ENCODE data around the gene NHLRC1. TPM values are rescaled to one million over a fixed set of nuclear protein-coding genes. Genes with fewer than 3 reads are reported as not detected.

The NHLRC1 gene
- polyA plus RNA-seq, 1 of the 3 experiments (the other 2 are of a cell fraction), result 0.15 TPM

- TF ChIP-seq CHD2 (IDR thresholded peaks at IDR 0.05; ENCODE audit: low read length, partially characterized antibody) (no peak), TAF1 (IDR thresholded peaks at IDR 0.05; ENCODE audit: borderline replicate concordance, low read depth, low read length) (no peak; the same call in 1 of the 2 replicates), SMC3 (IDR thresholded peaks at IDR 0.05; ENCODE audit: low read depth, low read length) (no peak), IRF3 (IDR thresholded peaks at IDR 0.05; ENCODE audit: low read depth, low read length) (no peak), RXRA (IDR thresholded peaks at IDR 0.05; ENCODE audit: borderline replicate concordance, low read depth) (no peak), NRF1 (IDR thresholded peaks at IDR 0.05; ENCODE audit: low read depth, low read length) (peak; percentile 75), JUND (IDR thresholded peaks at IDR 0.05) (no peak), CTCF (IDR thresholded peaks at IDR 0.05) (no peak), ZBTB33 (IDR thresholded peaks at IDR 0.05; ENCODE audit: borderline replicate concordance, low read depth) (no peak), TCF12 (IDR thresholded peaks at IDR 0.05) (no peak), GATA2 (CRISPR knock-in tag; IDR thresholded peaks at IDR 0.05) (no peak)
Measured at GRCh38 chr6:18155150-18155863, 32.8 kb upstream of the NHLRC1 start, which contains the start of gene KDM1B (continued).

GRCh38 chr6:18154507-18155149 is 32.2 kb upstream of the NHLRC1 start, which contains the start of gene TPMT:
TSS of gene TPMT (minus strand) at chr6:18155077. CDS start at chr6:18149127, 5,950 bp downstream.
- H3K27me3 ChIP-seq (ENCODE audit: insufficient read depth), result no peaks in the 10 kb centered on the region
- peak within 1 kb of the TSS; percentile 82 for H3K9ac ChIP-seq
- no peaks in the 10 kb centered on the region for H3K9me2 ChIP-seq
- peak within 1 kb of the TSS; percentile 92 to 99 for H3K4me3 ChIP-seq (ENCODE audit: low read depth in 2 of 2, low read length in 1 of 2)
- peaks cover 12% of the 10 kb centered on the region for H3F3A ChIP-seq (replicated peaks; ENCODE audit: insufficient read depth)
- H3K79me2 ChIP-seq (ENCODE audit: insufficient read depth), result peaks cover 8% of the 10 kb centered on the region; the same call in 1 of the 2 replicates
- H3K27ac ChIP-seq (ENCODE audit: low read depth in 2 of 2, low read length in 1 of 2), result peak within 1 kb of the TSS; percentile 70 to 76
- H4K20me1 ChIP-seq (ENCODE audit: insufficient read depth), result no peaks in the 10 kb centered on the region
- DNase-seq, result no peak
- no peaks in the 10 kb centered on the region for H3K36me3 ChIP-seq (replicated peaks in 1 of 2; ENCODE audit: control insufficient read depth in 1 of 2, insufficient read depth in 2 of 2, low read length in 1 of 2)
- H3K9me3 ChIP-seq, result no peaks in the 10 kb centered on the region
- peak within 1 kb of the TSS; percentile 99 for H2AFZ ChIP-seq (ENCODE audit: low read depth)
- H3K4me1 ChIP-seq (ENCODE audit: control insufficient read depth in 1 of 2, insufficient read depth in 2 of 2, low read depth in 1 of 2, low read length in 1 of 2), result peaks cover 15 to 19% of the 10 kb centered on the region in 2 experiments; a peak in 3 of 4 replicates
- CTCF ChIA-PET, result interaction anchor here (1.4 to 1.6 kb wide), 2 partner anchors 18 to 110 kb away, joined by 3 read pairs; partner anchors contain the start of gene DEK
- POLR2A ChIA-PET, result interaction anchor here (0.5 kb wide), 1 partner anchor 479 kb away, joined by 4 read pairs; no protein-coding TSS in a partner anchor
- H3K4me2 ChIP-seq, result peak within 1 kb of the TSS; percentile 92
- WGBS (ENCODE audit: low lambda C conversion rate), result 0% methylated on average over 26 of the region's 34 CpGs
- TF ChIP-seq RAD21 (IDR thresholded peaks at IDR 0.05; ENCODE audit: low read length), result no peak
- TF ChIP-seq MAX (IDR thresholded peaks at IDR 0.05; ENCODE audit: low read depth), result no peak
- TF ChIP-seq MEF2A (IDR thresholded peaks at IDR 0.05; ENCODE audit: borderline replicate concordance, low read depth), result no peak
- TF ChIP-seq POLR2AphosphoS5 (IDR thresholded peaks at IDR 0.05; ENCODE audit: low read depth, low read length), result peak; percentile 79
- no peak; the same call in 1 of the 2 replicates for TF ChIP-seq GABPA (IDR thresholded peaks at IDR 0.05; ENCODE audit: low read depth)
- TF ChIP-seq ZBTB33 (IDR thresholded peaks at IDR 0.05; ENCODE audit: borderline replicate concordance, low read depth), result no peak
- no peak for TF ChIP-seq IRF3 (IDR thresholded peaks at IDR 0.05; ENCODE audit: low read depth, low read length)
- no peak for TF ChIP-seq FOXM1 (IDR thresholded peaks at IDR 0.05; ENCODE audit: low read depth)

Measured in SK-N-SH (cell line).